K562 (cell line): ENCODE measurements around the gene PIGQ. TPM values are rescaled to one million over a fixed set of nuclear protein-coding genes. Genes with fewer than 3 reads are reported as not detected.

ENCODE experiments used
- ATAC-seq: fragments of 200-7000 bp; cut with Tn5 transposase; 3 replicates; pipeline ENCODE4 v1.9.1; 2020; ENCODE audit warnings: moderate library complexity
- BruUV-seq: library from RNA; stranded (reverse); fragments of 400-500 nt; replicated peaks from 2 replicates; lab custom pipeline; 2021; lab: Mats Ljungman, UMichigan
- CTCF ChIA-PET: fragments of 300-600 bp; formaldehyde crosslinking; extraction: SDS; loops from one replicate; lab custom pipeline; 2021; ENCODE audit warnings: low intra/inter-chr PET ratio; lab: Yijun Ruan, JAX
- POLR2A ChIA-PET: fragments of 300-600, 350-650 bp; sonication (Branson Sonifier 250); formaldehyde crosslinking; extraction: SDS; loops from one replicate; lab custom pipeline; 2021; ENCODE audit warnings: antibody characterized with exemption, inconsistent platforms; lab: Yijun Ruan, JAX
- DNase-seq, 4 experiments: peaks; one replicate each; pipeline versions ENCODE4 v3.0.0 to v3.0.0-alpha.2; 2011 to 2018; ENCODE audit warnings: low spot score in 3 of 4, mixed read lengths in 3 of 4; ENCODE audit errors: extremely low read depth in 1 of 4
- FAIRE-seq: peaks from 2 replicates; lab custom pipeline; 2011; peaks lifted over from hg19 to GRCh38; lab: Jason Lieb, UNC
- H2AFZ ChIP-seq: 2 replicates; pipeline ENCODE4 v1.6.0; 2011; ENCODE audit warnings: low read depth, low read length, control low read depth, inconsistent platforms
- H3K27ac ChIP-seq: fragments of 200-600 bp; 3 replicates; pipeline ENCODE4 v1.8.0; 2011; ENCODE audit warnings: low read depth, mild to moderate bottlenecking, control low read depth, inconsistent platforms, low read length, moderate library complexity, mixed read lengths; ENCODE audit errors: extremely low read depth
- H3K27me3 ChIP-seq, 2 experiments: fragments of 300-600 bp in 1 of 2; 2 replicates in 1 of 2; 3 replicates in 1 of 2; pipeline versions ENCODE4 v1.6.0 to v1.8.0; 2011; ENCODE audit warnings: inconsistent platforms in 2 of 2, low read length in 2 of 2, mild to moderate bottlenecking in 1 of 2, mixed read lengths in 1 of 2, moderate library complexity in 1 of 2; ENCODE audit not compliant: control insufficient read depth in 2 of 2, insufficient read depth in 2 of 2
- H3K36me3 ChIP-seq: fragments of 300-600 bp; 3 replicates; pipeline ENCODE4 v1.8.0; 2011; ENCODE audit warnings: mild to moderate bottlenecking, low read length, inconsistent platforms; ENCODE audit not compliant: control insufficient read depth, insufficient read depth
- H3K4me1 ChIP-seq, 2 experiments: fragments of 200-600 bp in 1 of 2; replicated peaks in 1 of 2; 2 replicates in 1 of 2; 3 replicates in 1 of 2; pipeline versions ENCODE4 v1.5.1 to v1.8.0; 2011; ENCODE audit warnings: inconsistent platforms in 2 of 2, low read length in 2 of 2, mild to moderate bottlenecking in 1 of 2, mixed read lengths in 1 of 2, moderate library complexity in 1 of 2; ENCODE audit not compliant: control insufficient read depth in 2 of 2, insufficient read depth in 2 of 2
- H3K4me2 ChIP-seq: 2 replicates; pipeline ENCODE4 v1.6.1; 2011; ENCODE audit warnings: low read length, control low read depth, inconsistent platforms, mixed read lengths; ENCODE audit not compliant: insufficient read depth
- H3K4me3 ChIP-seq: fragments of 200-600 bp; sonication (generic), shearing (Covaris generic); 2 replicates; pipeline ENCODE4 v1.5.1; 2016; ENCODE audit warnings: control low read depth, inconsistent platforms
- H3K79me2 ChIP-seq: fragments of 200-600 bp; 3 replicates; pipeline ENCODE4 v1.8.0; 2011; ENCODE audit warnings: low read length, inconsistent platforms; ENCODE audit not compliant: control insufficient read depth, insufficient read depth
- H3K9ac ChIP-seq, 2 experiments: 2 replicates each; pipeline versions ENCODE4 v1.6.0 to v1.6.1; 2011; ENCODE audit warnings: low read depth in 2 of 2, low read length in 2 of 2, control low read depth in 1 of 2, inconsistent platforms in 1 of 2, mild to moderate bottlenecking in 1 of 2, mixed read lengths in 1 of 2; ENCODE audit not compliant: insufficient read depth in 1 of 2
- H3K9me1 ChIP-seq: one replicate; pipeline ENCODE4 v1.6.0; 2011; ENCODE audit warnings: inconsistent platforms, mild to moderate bottlenecking, low read length, moderate library complexity; ENCODE audit not compliant: control insufficient read depth, insufficient read depth
- H3K9me3 ChIP-seq: replicated peaks from 2 replicates; pipeline ENCODE4 v1.5.1; 2011; ENCODE audit warnings: low read depth, low read length, inconsistent platforms; ENCODE audit not compliant: control insufficient read depth, insufficient read depth
- H4K20me1 ChIP-seq: replicated peaks from 2 replicates; pipeline ENCODE4 v1.6.1; 2011; ENCODE audit warnings: low read length, inconsistent platforms, mixed read lengths; ENCODE audit not compliant: control insufficient read depth, insufficient read depth
- ATF1 ChIP-seq, 2 experiments: fragments of 450-650 bp in 1 of 2; IDR thresholded peaks; 2 replicates each; pipeline ENCODE4 v1.6.1; 2016; ENCODE audit warnings: missing compliant biosample characterization in 1 of 2, missing genetic modification characterization in 1 of 2
- BRF2 ChIP-seq: IDR thresholded peaks from 3 replicates; pipeline ENCODE4 v1.6.1; 2011; ENCODE audit warnings: borderline replicate concordance, mild to moderate bottlenecking; ENCODE audit not compliant: insufficient read length, insufficient read depth
- CBX3 ChIP-seq, 2 experiments: IDR thresholded peaks; 1 replicate in 1 of 2; 2 replicates in 1 of 2; pipeline ENCODE4 v1.6.1; 2012; ENCODE audit warnings: inconsistent platforms in 2 of 2, low read length in 2 of 2, borderline replicate concordance in 1 of 2, control low read depth in 1 of 2
- FOSL1 ChIP-seq: fragments of 200-800 bp; sonication (Bioruptor generic); conservative IDR thresholded peaks from 2 replicates; pipeline ENCODE4 v1.6.1; 2016; ENCODE audit warnings: missing genetic modification characterization, missing compliant biosample characterization
- ID3 ChIP-seq, 2 experiments: fragments of 250-450 bp in 1 of 2; fragments of 450-650 bp in 1 of 2; sonication (Bioruptor Pico) in 1 of 2; IDR thresholded peaks; 2 replicates each; pipeline versions ENCODE4 v1.6.1 to v1.8.0; 2016 to 2021; ENCODE audit warnings: mild to moderate bottlenecking in 2 of 2, moderate library complexity in 2 of 2, missing compliant biosample characterization in 1 of 2, missing genetic modification characterization in 1 of 2
- NCOA4 ChIP-seq: fragments of 450-650 bp; IDR thresholded peaks from 2 replicates; pipeline ENCODE4 v1.6.1; 2018; ENCODE audit warnings: mild to moderate bottlenecking; ENCODE audit not compliant: partially characterized antibody
- RFX5 ChIP-seq: IDR thresholded peaks from 2 replicates; pipeline ENCODE4 v1.6.1; 2011; ENCODE audit warnings: low read depth, mild to moderate bottlenecking, improper control_type of control experiment, low read length
- STAT5B ChIP-seq: fragments of 250-450 bp; sonication (Bioruptor Pico); IDR thresholded peaks from 2 replicates; pipeline ENCODE4 v1.8.0; 2021; ENCODE audit warnings: mild to moderate bottlenecking, inconsistent platforms
- TAF9B ChIP-seq: fragments of 450-650 bp; IDR thresholded peaks from 2 replicates; pipeline ENCODE4 v1.6.1; 2018; ENCODE audit warnings: mild to moderate bottlenecking; ENCODE audit not compliant: partially characterized antibody
- ZC3H8 ChIP-seq: fragments of 450-650 bp; IDR thresholded peaks from 2 replicates; pipeline ENCODE4 v1.6.1; 2017
- ZNF583 ChIP-seq: fragments of 250-450 bp; sonication (Bioruptor Pico); IDR thresholded peaks from 2 replicates; pipeline ENCODE4 v1.4.0; 2020
- WGBS: fragments of 100-300 bp; shearing (Covaris generic); methylation state at CpG from one replicate; pipeline ENCODE4 v1.1.6; 2016; ENCODE audit warnings: low coverage, mixed read lengths; ENCODE audit not compliant: insufficient coverage; ENCODE audit errors: missing lambda C conversion rate; 5-methylcytosine and 5-hydroxymethylcytosine counted together
- in situ Hi-C: fragments of 300-500 bp; cut with MboI; formaldehyde crosslinking; loops from 4 replicates; pipeline ENCODE4 v1.15.0; 2018; ENCODE audit warnings: inconsistent platforms, mixed read lengths
- intact Hi-C: fragments of 100-400 bp; cut with micrococcal nuclease; formaldehyde crosslinking; loops from 2 replicates; pipeline ENCODE4 v1.14.2; 2022
- polyA plus RNA-seq, 8 experiments: library from polyadenylated mRNA; depleted of rRNA in 4 of 8; stranded (reverse) in 5 of 8; unstranded in 3 of 8; fragments of >200 nt; fragmentation: Nextera tagmentation in 2 of 8; fragmentation: Illumina TruSeq in 1 of 8; extraction: Ambion mirVana in 2 of 8; extraction: Trizol in 1 of 8; gene quantifications; 2 replicates each; pipeline versions ENCODE4 v1.2.1 to v1.2.3, GENCODE V29; 2011 to 2014; ENCODE audit warnings: inconsistent platforms in 1 of 8, missing spikeins in 1 of 8
- total RNA-seq, 7 experiments: library from RNA; depleted of rRNA in 6 of 7; stranded (reverse); fragments of >200 nt in 6 of 7; fragmentation: Illumina TruSeq in 2 of 7; extraction: Trizol in 2 of 7; gene quantifications; 2 replicates each; pipeline versions ENCODE4 v1.2.1 to v1.2.3, GENCODE V29; 2011 to 2021; ENCODE audit warnings: low replicate concordance in 1 of 7
- TF ChIP-seq, protein P1 (sequence below): fragments of 450-650 bp; IDR thresholded peaks from 2 replicates; pipeline ENCODE4 v1.6.1; 2018; ENCODE audit not compliant: partially characterized antibody

PIGQ gene
- total and polyA plus RNA-seq, 9 of the 15 experiments (the other 6 are each of a cell fraction or from before 2014, with no cell fraction given) = 0.20 to 49.6 (median 11.7) TPM

GRCh38 chr16:591892-592517 is 22.2 kb downstream of the PIGQ start:
- peaks cover 7% of the 10 kb centered on the region for H3K9me1 ChIP-seq
- ChIA-PET CTCF (interaction anchor here (0.7 kb wide), 1 partner anchor 9 kb away, joined by 5 read pairs; no protein-coding TSS in a partner anchor), POLR2A (interaction anchor here (0.6 to 1.6 kb wide), 4 partner anchors 9 to 30 kb away, joined by 3 to 7 read pairs (median 4); no protein-coding TSS in a partner anchor)
- BruUV-seq = no TSS peak
- no peak overlapping the region for H2AFZ ChIP-seq
- H3K9me3 ChIP-seq = no peaks in the 10 kb centered on the region
- peaks cover 37% of the 10 kb centered on the region; the same call in 2 of the 3 replicates for H3K36me3 ChIP-seq
- H3K9ac ChIP-seq = peak overlapping the region in 1 of 2 experiments; percentile 82; a peak in 2 of 4 replicates
- no peak for TF ChIP-seq ZNF583
- TF ChIP-seq RFX5 = no peak
- no peak for TF ChIP-seq CBX3 (IDR thresholded peaks at IDR 0.05; ENCODE audit: borderline replicate concordance in 1 of 2, low read length in 2 of 2)
- TF ChIP-seq ATF1 (CRISPR knock-in tag; IDR thresholded peaks at IDR 0.05) = no peak
- TF ChIP-seq ATF1 (tag; IDR thresholded peaks at IDR 0.05) = no peak
- no peak for TF ChIP-seq TAF9B
- TF ChIP-seq FOSL1 (tag) = no peak
- TF ChIP-seq ID3 (CRISPR knock-in tag; IDR thresholded peaks at IDR 0.05) = no peak
- TF ChIP-seq ID3 (tag; IDR thresholded peaks at IDR 0.05) = no peak
- TF ChIP-seq BRF2 = no peak
- TF ChIP-seq STAT5B (CRISPR knock-in tag) = no peak
- TF ChIP-seq, protein P1, sequence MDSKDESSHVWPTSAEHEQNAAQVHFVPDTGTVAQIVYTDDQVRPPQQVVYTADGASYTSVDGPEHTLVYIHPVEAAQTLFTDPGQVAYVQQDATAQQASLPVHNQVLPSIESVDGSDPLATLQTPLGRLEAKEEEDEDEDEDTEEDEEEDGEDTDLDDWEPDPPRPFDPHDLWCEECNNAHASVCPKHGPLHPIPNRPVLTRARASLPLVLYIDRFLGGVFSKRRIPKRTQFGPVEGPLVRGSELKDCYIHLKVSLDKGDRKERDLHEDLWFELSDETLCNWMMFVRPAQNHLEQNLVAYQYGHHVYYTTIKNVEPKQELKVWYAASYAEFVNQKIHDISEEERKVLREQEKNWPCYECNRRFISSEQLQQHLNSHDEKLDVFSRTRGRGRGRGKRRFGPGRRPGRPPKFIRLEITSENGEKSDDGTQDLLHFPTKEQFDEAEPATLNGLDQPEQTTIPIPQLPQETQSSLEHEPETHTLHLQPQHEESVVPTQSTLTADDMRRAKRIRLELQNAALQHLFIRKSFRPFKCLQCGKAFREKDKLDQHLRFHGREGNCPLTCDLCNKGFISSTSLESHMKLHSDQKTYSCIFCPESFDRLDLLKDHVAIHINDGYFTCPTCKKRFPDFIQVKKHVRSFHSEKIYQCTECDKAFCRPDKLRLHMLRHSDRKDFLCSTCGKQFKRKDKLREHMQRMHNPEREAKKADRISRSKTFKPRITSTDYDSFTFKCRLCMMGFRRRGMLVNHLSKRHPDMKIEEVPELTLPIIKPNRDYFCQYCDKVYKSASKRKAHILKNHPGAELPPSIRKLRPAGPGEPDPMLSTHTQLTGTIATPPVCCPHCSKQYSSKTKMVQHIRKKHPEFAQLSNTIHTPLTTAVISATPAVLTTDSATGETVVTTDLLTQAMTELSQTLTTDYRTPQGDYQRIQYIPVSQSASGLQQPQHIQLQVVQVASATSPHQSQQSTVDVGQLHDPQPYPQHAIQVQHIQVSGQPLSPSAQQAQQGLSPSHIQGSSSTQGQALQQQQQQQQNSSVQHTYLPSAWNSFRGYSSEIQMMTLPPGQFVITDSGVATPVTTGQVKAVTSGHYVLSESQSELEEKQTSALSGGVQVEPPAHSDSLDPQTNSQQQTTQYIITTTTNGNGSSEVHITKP = no peak
- TF ChIP-seq NCOA4 = no peak
- no peak for TF ChIP-seq ZC3H8
- no peaks in the 10 kb centered on the region for H3K27me3 ChIP-seq
- no peak overlapping the region for H3K4me3 ChIP-seq
- no peak for FAIRE-seq
- in situ Hi-C loops (no loop called here), intact Hi-C loops (no loop called here)
- peaks cover 83% of the 10 kb centered on the region for H3K79me2 ChIP-seq
- no peak overlapping the region for H3K27ac ChIP-seq
- DNase-seq = no peak
- no peak overlapping the region for H3K4me2 ChIP-seq
- peaks cover 18 to 66% of the 10 kb centered on the region in 2 experiments; a peak in 4 of 5 replicates for H3K4me1 ChIP-seq
- peaks cover 16% of the 10 kb centered on the region for H4K20me1 ChIP-seq
- no peak for ATAC-seq
- 86% methylated on average over 15 of the region's 15 CpGs for WGBS
